PC-3 (cell line): ENCODE data around the gene CLUH. TPM values are rescaled to one million over a fixed set of nuclear protein-coding genes. Genes with fewer than 3 reads are reported as not detected.

Experiments used
- ATAC-seq: fragments of 200-7000 bp; cut with Tn5 transposase; 2 replicates; pipeline ENCODE4 v1.9.1; 2020; ENCODE audit warnings: mild to moderate bottlenecking, moderate library complexity
- BruUV-seq: library from RNA; stranded (reverse); fragments of 400-500 nt; replicated peaks from 2 replicates; lab custom pipeline; 2021; lab: Mats Ljungman, UMichigan
- CTCF ChIA-PET: fragments of 300-600 bp; sonication (Branson Sonifier 250); formaldehyde crosslinking; loops from one replicate; lab custom pipeline; 2022; ENCODE audit warnings: antibody characterized with exemption; lab: Charles Lee
- POLR2A ChIA-PET: fragments of 300-600 bp; sonication (Branson Sonifier 250); formaldehyde crosslinking; loops from one replicate; lab custom pipeline; 2022; ENCODE audit warnings: antibody characterized with exemption; ENCODE audit not compliant: unreplicated experiment; lab: Charles Lee
- DNase-seq: peaks from one replicate; pipeline ENCODE4 v3.0.0-alpha.2; 2015
- H2AFZ ChIP-seq: fragments of 300-600 bp; sonication (generic); 2 replicates; pipeline ENCODE4 v1.6.0; 2016; ENCODE audit warnings: antibody characterized with exemption, low read length
- H3F3A ChIP-seq: fragments of 300-600 bp; sonication (generic); one replicate; pipeline ENCODE4 v1.6.0; 2017; ENCODE audit warnings: antibody characterized with exemption, low read length, control low read depth, mild to moderate bottlenecking; ENCODE audit not compliant: unreplicated experiment
- H3K27ac ChIP-seq: fragments of 300-600 bp; sonication (generic); 2 replicates; pipeline ENCODE4 v1.5.1; 2016; ENCODE audit warnings: mild to moderate bottlenecking, low read length
- H3K27me3 ChIP-seq: fragments of 300-600 bp; sonication (generic); 2 replicates; pipeline ENCODE4 v1.6.1; 2016; ENCODE audit warnings: low read length, mixed read lengths
- H3K36me3 ChIP-seq: fragments of 300-600 bp; sonication (generic); 2 replicates; pipeline ENCODE4 v1.6.1; 2016; ENCODE audit warnings: low read depth, mixed run types, low read length, mixed read lengths
- H3K4me1 ChIP-seq: fragments of 300-600 bp; sonication (generic); 2 replicates; pipeline ENCODE4 v1.5.1; 2016; ENCODE audit warnings: low read length; ENCODE audit not compliant: insufficient read depth
- H3K4me2 ChIP-seq: fragments of 300-600 bp; sonication (generic); 2 replicates; pipeline ENCODE4 v1.6.0; 2016; ENCODE audit warnings: low read length
- H3K4me3 ChIP-seq: fragments of 300-600 bp; sonication (generic); 2 replicates; pipeline ENCODE4 v1.5.1; 2016; ENCODE audit warnings: mild to moderate bottlenecking, low read length, mixed read lengths
- H3K79me2 ChIP-seq: fragments of 300-600 bp; sonication (generic); 2 replicates; pipeline ENCODE4 v1.6.1; 2017; ENCODE audit warnings: low read length, mixed read lengths
- H3K9ac ChIP-seq: fragments of 300-600 bp; sonication (generic); 2 replicates; pipeline ENCODE4 v1.6.0; 2016; ENCODE audit warnings: mild to moderate bottlenecking, low read length
- H3K9me2 ChIP-seq: fragments of 300-600 bp; sonication (generic); replicated peaks from 2 replicates; pipeline ENCODE4 v1.6.1; 2016; ENCODE audit warnings: mixed run types, low read length, mixed read lengths
- H3K9me3 ChIP-seq: fragments of 300-600 bp; sonication (generic); 2 replicates; pipeline ENCODE4 v1.6.1; 2016; ENCODE audit warnings: low read length, mixed read lengths
- H4K20me1 ChIP-seq: fragments of 300-600 bp; sonication (generic); 2 replicates; pipeline ENCODE4 v1.6.1; 2016; ENCODE audit warnings: low read length, mixed read lengths
- EZH2 ChIP-seq: fragments of 300-600 bp; sonication (generic); IDR thresholded peaks from one replicate; pipeline ENCODE4 v1.6.1; 2017; ENCODE audit warnings: antibody characterized with exemption, mild to moderate bottlenecking, low read length; ENCODE audit not compliant: unreplicated experiment
- EZH2phosphoT487 ChIP-seq: fragments of 300-600 bp; sonication (generic); IDR thresholded peaks from 2 replicates; pipeline ENCODE4 v1.6.1; 2018; ENCODE audit warnings: mild to moderate bottlenecking, antibody characterized with exemption, low read length, borderline replicate concordance
- intact Hi-C: fragments of 100-400 bp; cut with micrococcal nuclease; formaldehyde crosslinking; loops from 2 replicates; pipeline ENCODE4 v1.9.0; 2023
- total RNA-seq: library from RNA; depleted of rRNA; stranded (reverse); fragments of >200 nt; gene quantifications from 2 replicates; pipeline ENCODE4 v1.2.3, GENCODE V29; 2014
- TF ChIP-seq, protein P1 (sequence below): fragments of 300-600 bp; sonication (generic); conservative IDR thresholded peaks from 2 replicates; pipeline ENCODE4 v1.5.1; 2017; ENCODE audit warnings: antibody characterized with exemption, low read depth, mild to moderate bottlenecking, low read length

CLUH gene
- total RNA-seq, 1 experiment from 2014 or later: 108 TPM

DNA sequence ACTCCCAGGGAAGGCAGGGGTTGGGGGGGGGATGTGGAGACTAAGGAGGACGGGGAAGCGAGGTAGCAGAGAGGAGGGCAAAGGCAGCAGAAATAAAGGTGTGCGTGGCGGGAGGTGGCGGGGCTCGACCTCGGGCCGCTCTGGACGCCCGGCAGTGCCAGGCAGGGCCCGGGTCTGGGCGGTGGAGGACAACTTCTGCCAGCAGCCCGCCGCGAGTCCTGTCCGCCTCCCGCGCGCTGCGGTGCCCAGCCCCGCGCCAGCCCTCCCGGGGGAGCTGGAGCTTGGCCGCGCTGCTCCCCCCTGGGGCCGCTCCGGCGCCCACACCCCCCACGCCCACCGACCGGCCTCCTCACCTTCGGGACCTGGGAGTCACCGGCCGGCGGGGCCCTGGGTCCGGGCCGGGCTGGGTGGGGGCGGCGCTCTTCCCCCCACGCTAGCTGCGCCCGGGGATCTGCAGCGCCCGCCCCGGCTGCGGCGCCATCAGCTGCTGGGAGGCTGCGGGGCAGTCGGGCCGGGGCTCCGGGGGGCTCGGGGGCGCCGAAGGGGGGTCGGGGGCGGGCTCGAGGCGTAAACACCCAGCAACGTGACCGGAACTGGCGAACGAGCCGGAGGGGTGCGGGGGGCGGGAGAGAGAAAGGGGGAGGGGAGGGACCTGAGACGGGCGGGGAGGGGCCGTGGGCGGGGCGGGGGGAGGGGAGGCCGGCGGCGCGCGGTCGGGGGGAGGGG, 37.7 kb upstream of the CLUH start, which contains the start of gene CCDC92B:
Gene CCDC92B, minus strand, starts transcription at position 595 of the 726 bp plus-strand sequence. CDS start 14,507 bp downstream, outside the sequence.
- ChIA-PET CTCF (no interaction called here), POLR2A (no interaction called here)
- Histone ChIP-seq H3K4me2 (no peak within 1 kb of the TSS), H3K27me3 (peaks cover 13% of the 10 kb centered on the region; the same call in 1 of the 2 replicates), H3K9me3 (no peaks in the 10 kb centered on the region), H3K4me1 (no peaks in the 10 kb centered on the region), H3K9me2 (no peaks in the 10 kb centered on the region), H3K36me3 (no peaks in the 10 kb centered on the region), H3K27ac (no peak within 1 kb of the TSS), H4K20me1 (no peaks in the 10 kb centered on the region), H3K9ac (no peak within 1 kb of the TSS), H3K79me2 (no peaks in the 10 kb centered on the region), H2AFZ (no peak within 1 kb of the TSS), H3F3A (no peaks in the 10 kb centered on the region), H3K4me3 (no peak within 1 kb of the TSS)
- no TSS peak for BruUV-seq
- intact Hi-C loops: no loop called here
- TF ChIP-seq EZH2 (no peak), EZH2phosphoT487 (no peak)
- TF ChIP-seq, protein P1, sequence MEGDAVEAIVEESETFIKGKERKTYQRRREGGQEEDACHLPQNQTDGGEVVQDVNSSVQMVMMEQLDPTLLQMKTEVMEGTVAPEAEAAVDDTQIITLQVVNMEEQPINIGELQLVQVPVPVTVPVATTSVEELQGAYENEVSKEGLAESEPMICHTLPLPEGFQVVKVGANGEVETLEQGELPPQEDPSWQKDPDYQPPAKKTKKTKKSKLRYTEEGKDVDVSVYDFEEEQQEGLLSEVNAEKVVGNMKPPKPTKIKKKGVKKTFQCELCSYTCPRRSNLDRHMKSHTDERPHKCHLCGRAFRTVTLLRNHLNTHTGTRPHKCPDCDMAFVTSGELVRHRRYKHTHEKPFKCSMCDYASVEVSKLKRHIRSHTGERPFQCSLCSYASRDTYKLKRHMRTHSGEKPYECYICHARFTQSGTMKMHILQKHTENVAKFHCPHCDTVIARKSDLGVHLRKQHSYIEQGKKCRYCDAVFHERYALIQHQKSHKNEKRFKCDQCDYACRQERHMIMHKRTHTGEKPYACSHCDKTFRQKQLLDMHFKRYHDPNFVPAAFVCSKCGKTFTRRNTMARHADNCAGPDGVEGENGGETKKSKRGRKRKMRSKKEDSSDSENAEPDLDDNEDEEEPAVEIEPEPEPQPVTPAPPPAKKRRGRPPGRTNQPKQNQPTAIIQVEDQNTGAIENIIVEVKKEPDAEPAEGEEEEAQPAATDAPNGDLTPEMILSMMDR: no peak
- ATAC-seq: no peak
- DNase-seq: no peak

DNA sequence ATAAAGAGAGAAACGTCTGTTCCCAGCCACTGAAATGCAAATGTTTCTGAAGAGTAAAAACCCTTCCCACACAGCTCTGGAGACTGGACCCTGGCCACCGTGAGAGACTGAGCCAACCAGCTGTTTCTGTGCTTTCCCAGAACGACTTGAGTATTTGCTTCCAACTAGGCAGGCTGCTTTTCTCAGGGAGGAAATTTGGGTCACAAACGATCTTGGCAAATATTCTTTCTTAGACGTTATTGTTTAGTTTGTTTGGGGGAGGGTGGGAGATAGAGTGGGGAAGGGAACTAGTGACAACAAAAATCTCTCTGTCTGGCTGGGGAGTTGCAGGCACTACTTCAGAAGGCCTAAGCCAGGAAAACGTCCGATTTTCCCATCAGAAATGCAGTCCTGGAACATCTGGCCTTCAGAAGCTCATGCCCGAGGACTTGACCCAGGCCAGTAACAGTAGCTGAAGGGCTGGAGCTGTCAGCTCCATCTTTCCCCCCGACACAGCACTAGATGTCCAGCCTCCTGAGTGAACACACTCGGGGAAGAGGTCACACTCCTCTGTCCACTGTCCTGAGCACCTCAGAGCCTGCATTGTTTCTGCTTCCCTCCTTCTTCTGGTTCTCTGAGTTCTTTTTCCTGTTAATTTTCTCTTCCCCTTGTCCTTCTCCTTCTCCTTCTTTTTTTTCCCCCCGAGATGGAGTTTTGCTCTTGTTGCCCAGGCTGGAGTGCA, 33.9 kb upstream of the CLUH start:
- no peak for DNase-seq
- no peaks in the 10 kb centered on the region for H3K36me3 ChIP-seq
- no peaks in the 10 kb centered on the region for H4K20me1 ChIP-seq
- H3K9ac ChIP-seq: no peak overlapping the region
- H3F3A ChIP-seq: no peaks in the 10 kb centered on the region
- H3K79me2 ChIP-seq: no peaks in the 10 kb centered on the region
- no peaks in the 10 kb centered on the region for H3K9me3 ChIP-seq
- H3K4me2 ChIP-seq: no peak overlapping the region
- TF ChIP-seq, protein P1: no peak
- TF ChIP-seq EZH2: no peak
- TF ChIP-seq EZH2phosphoT487: no peak
- peaks cover 22% of the 10 kb centered on the region for H3K27me3 ChIP-seq
- no peak for ATAC-seq
- ChIA-PET POLR2A (no interaction called here), CTCF (no interaction called here)
- no peak overlapping the region for H2AFZ ChIP-seq
- H3K4me3 ChIP-seq: no peak overlapping the region
- no peaks in the 10 kb centered on the region for H3K4me1 ChIP-seq
- H3K27ac ChIP-seq: no peak overlapping the region
- no peaks in the 10 kb centered on the region for H3K9me2 ChIP-seq
- BruUV-seq: no TSS peak
- intact Hi-C loops: no loop called here
